ENCODE measurements around the gene UQCR10. TPM values are rescaled to one million over a fixed set of nuclear protein-coding genes. Genes with fewer than 3 reads are reported as not detected.
"Not testable (repeated sequence)": the region's sequence is repeated elsewhere in the genome, so short reads cannot be mapped to it uniquely, and the experiment has no call there.

UQCR10 gene
- total and polyA plus RNA-seq, 4 donors: 41.4 to 189 (median 65.4) TPM

DNA sequence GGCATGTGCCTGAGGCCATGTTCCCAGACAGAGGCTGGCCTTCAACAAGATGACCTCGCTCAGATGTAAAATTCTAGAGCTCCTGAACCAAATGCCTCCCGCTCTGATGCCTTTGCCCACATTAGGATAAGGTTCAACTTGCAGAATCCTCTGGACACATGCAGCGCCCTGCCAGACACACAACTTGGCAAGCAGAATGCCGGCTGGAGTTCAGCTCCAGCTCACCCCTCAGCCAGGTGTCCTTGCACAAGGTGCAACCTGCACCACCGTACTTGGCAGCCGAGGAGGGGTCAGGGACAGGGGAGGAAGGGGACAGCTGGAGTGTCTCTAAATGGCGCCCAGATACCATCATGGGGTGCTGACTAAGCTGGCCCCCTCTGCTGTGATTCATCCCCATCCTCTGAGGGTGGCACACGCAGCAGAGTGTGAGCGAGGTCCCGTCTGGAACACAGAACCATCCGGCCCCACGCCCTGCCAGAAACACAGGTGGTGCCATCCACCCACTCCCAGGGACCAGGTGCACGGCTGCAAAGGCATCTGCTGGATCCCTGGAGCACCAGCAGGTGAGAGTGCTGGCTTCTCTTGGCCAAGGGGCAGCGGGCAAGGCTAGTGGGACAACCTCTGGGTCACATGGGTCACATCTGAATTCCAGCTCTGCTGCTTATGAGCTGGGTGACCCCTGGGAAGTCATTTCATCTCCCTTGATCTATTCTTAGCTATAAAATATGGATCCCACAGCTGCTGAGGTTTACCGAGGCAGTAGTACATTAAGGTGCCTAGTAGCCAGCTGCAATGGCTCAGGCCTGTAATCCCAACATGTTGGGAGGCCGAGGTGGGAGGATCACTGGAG, 13.1 kb upstream of the UQCR10 start:
- WGBS, 2 donors: 78 to 87% methylated on average over 16 of the region's 16 CpGs
- no peak for ATAC-seq (ENCODE audit: low FRiP score)
- H3K9me3 ChIP-seq (ENCODE audit: control insufficient read depth, low read length): no peaks in the 10 kb centered on the region
- no peak for DNase-seq
- no peaks in the 10 kb centered on the region for H3K27me3 ChIP-seq (ENCODE audit: control insufficient read depth in 1 of 2, insufficient read depth in 2 of 2, low read length in 1 of 2)
- H3K36me3 ChIP-seq (ENCODE audit: control insufficient read depth in 1 of 2, insufficient read depth in 2 of 2, low read length in 1 of 2): no peaks in the 10 kb centered on the region
- no peak overlapping the region for H3K4me3 ChIP-seq (ENCODE audit: low read length in 2 of 2)
- no peak overlapping the region for H3K27ac ChIP-seq (ENCODE audit: low read depth in 1 of 2, low read length in 2 of 2)
- no peaks in the 10 kb centered on the region for H3K4me1 ChIP-seq (ENCODE audit: control insufficient read depth in 1 of 2, insufficient read depth in 2 of 2, low read length in 2 of 2)
- intact Hi-C loops (cut with DNase I): no loop called here

DNA sequence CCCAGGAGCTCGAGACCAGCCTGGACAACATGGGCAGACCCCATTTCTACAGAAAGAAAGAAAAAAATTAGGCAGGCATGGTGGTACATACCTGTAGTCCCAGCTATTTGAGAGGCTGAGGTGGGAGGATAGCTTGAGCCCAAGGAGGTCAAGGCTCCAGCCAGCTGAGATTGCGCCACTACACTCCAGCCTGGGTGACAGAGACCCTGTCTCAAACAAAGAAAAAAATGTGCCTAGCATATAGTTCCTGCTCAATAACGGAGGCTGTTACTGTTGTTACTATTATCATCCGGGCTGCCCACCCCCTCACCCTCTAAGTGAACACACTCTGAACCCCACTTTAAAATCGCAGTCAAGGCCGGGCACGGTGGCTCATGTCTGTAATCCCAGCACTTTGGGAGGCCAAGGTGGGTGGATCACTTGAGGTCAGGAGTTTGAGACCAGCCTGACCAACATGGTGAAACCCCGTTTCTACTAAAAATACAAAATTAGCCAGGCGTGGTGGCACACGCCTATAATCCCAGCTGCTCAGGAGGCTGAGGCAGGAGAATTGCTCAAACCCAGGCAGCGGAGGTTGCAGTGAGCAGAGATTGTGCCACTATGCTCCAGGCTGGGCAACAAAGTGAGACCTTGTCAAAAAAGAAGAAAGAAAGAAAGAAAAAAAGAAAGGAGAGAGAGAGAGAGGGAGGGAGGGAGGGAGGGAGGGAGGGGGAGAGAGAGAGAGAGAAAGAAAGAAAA, 12.3 kb upstream of the UQCR10 start:
- H3K27ac ChIP-seq (ENCODE audit: low read depth in 1 of 2, low read length in 2 of 2); H3K9me3 ChIP-seq (ENCODE audit: control insufficient read depth, low read length); H3K36me3 ChIP-seq (ENCODE audit: control insufficient read depth in 1 of 2, insufficient read depth in 2 of 2, low read length in 1 of 2); H3K4me3 ChIP-seq (ENCODE audit: low read length in 2 of 2); H3K27me3 ChIP-seq (ENCODE audit: control insufficient read depth in 1 of 2, insufficient read depth in 2 of 2, low read length in 1 of 2); DNase-seq; H3K4me1 ChIP-seq (ENCODE audit: control insufficient read depth in 1 of 2, insufficient read depth in 2 of 2, low read length in 2 of 2); ATAC-seq (ENCODE audit: low FRiP score); intact Hi-C loops (cut with DNase I): not testable (repeated sequence)
- 91 to 92% methylated on average over 11 of the region's 11 CpGs for WGBS, 2 donors

GRCh38 chr22:29755889-29756288, 11.3 kb upstream of the UQCR10 start:
- 85 to 93% methylated on average over 9 of the region's 9 CpGs for WGBS, 2 donors
- Histone ChIP-seq H3K9me3 (ENCODE audit: control insufficient read depth, low read length) (no peaks in the 10 kb centered on the region), H3K27me3 (ENCODE audit: control insufficient read depth in 1 of 2, insufficient read depth in 2 of 2, low read length in 1 of 2) (no peaks in the 10 kb centered on the region), H3K4me3 (ENCODE audit: low read length in 2 of 2) (no peak overlapping the region), H3K4me1 (ENCODE audit: control insufficient read depth in 1 of 2, insufficient read depth in 2 of 2, low read length in 2 of 2) (no peaks in the 10 kb centered on the region), H3K27ac (ENCODE audit: low read depth in 1 of 2, low read length in 2 of 2) (no peak overlapping the region), H3K36me3 (ENCODE audit: control insufficient read depth in 1 of 2, insufficient read depth in 2 of 2, low read length in 1 of 2) (no peaks in the 10 kb centered on the region)
- intact Hi-C loops (cut with DNase I): no loop called here
- no peak for DNase-seq
- no peak for ATAC-seq (ENCODE audit: low FRiP score)

GRCh38 chr22:29756341-29756740, 10.8 kb upstream of the UQCR10 start:
- DNase-seq: no peak
- intact Hi-C loops (cut with DNase I): no loop called here
- no peak for ATAC-seq (ENCODE audit: low FRiP score)
- H3K4me1 ChIP-seq (ENCODE audit: control insufficient read depth in 1 of 2, insufficient read depth in 2 of 2, low read length in 2 of 2): no peaks in the 10 kb centered on the region
- H3K36me3 ChIP-seq (ENCODE audit: control insufficient read depth in 1 of 2, insufficient read depth in 2 of 2, low read length in 1 of 2): no peaks in the 10 kb centered on the region
- H3K4me3 ChIP-seq (ENCODE audit: low read length in 2 of 2): no peak overlapping the region
- H3K27me3 ChIP-seq (ENCODE audit: control insufficient read depth in 1 of 2, insufficient read depth in 2 of 2, low read length in 1 of 2): no peaks in the 10 kb centered on the region
- H3K27ac ChIP-seq (ENCODE audit: low read depth in 1 of 2, low read length in 2 of 2): no peak overlapping the region
- WGBS, 2 donors: 76 to 81% methylated on average over 7 of the region's 7 CpGs
- no peaks in the 10 kb centered on the region for H3K9me3 ChIP-seq (ENCODE audit: control insufficient read depth, low read length)

- no peak for ATAC-seq (ENCODE audit: low FRiP score)
Observed at GRCh38 chr22:29757096-29757495, 10.1 kb upstream of the UQCR10 start.

DNA sequence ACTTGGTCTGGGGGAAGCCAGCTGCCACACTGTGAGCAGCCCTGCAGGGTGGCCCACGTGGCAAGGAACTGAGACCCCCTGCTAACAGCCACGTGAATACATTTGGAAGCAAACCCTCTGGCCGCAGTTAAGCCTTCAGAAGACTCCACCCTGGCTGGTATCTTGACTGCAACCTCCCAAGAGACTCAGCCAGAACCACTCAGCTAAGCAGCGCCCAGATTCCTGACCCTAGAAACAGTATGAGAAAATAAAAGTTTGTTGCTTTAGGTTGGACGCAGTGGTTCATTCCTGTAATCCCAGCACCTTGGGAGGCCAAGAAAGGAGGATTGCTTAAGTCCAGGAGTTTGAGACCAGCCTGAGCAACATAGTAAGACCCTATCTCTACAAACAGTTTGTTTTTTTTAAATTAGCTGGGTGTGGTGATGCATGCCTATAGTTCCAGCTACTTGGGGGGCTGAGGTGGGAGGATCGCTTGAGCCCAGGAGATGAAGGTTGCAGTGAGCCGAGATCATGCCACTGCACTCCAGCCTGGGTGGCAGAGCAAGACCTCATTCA, 9.0 kb upstream of the UQCR10 start:
- no peak for DNase-seq
- H3K36me3 ChIP-seq (ENCODE audit: control insufficient read depth in 1 of 2, insufficient read depth in 2 of 2, low read length in 1 of 2): no peaks in the 10 kb centered on the region
- no peak for ATAC-seq (ENCODE audit: low FRiP score)
- no peak overlapping the region for H3K4me3 ChIP-seq (ENCODE audit: low read length in 2 of 2)
- 54 to 57% methylated on average over 7 of the region's 7 CpGs for WGBS, 2 donors
- no peaks in the 10 kb centered on the region for H3K4me1 ChIP-seq (ENCODE audit: control insufficient read depth in 1 of 2, insufficient read depth in 2 of 2, low read length in 2 of 2)
- no peak overlapping the region for H3K27ac ChIP-seq (ENCODE audit: low read depth in 1 of 2, low read length in 2 of 2)
- H3K27me3 ChIP-seq (ENCODE audit: control insufficient read depth in 1 of 2, insufficient read depth in 2 of 2, low read length in 1 of 2): no peaks in the 10 kb centered on the region
- intact Hi-C loops (cut with DNase I): no loop called here
- H3K9me3 ChIP-seq (ENCODE audit: control insufficient read depth, low read length): no peaks in the 10 kb centered on the region

More at GRCh38 chr22:29757096-29757495, 10.1 kb upstream of the UQCR10 start:
- no peaks in the 10 kb centered on the region for H3K27me3 ChIP-seq (ENCODE audit: control insufficient read depth in 1 of 2, insufficient read depth in 2 of 2, low read length in 1 of 2)
- no peaks in the 10 kb centered on the region for H3K36me3 ChIP-seq (ENCODE audit: control insufficient read depth in 1 of 2, insufficient read depth in 2 of 2, low read length in 1 of 2)
- 94 to 95% methylated on average over 3 of the region's 3 CpGs for WGBS, 2 donors
- DNase-seq: no peak
- no peak overlapping the region for H3K27ac ChIP-seq (ENCODE audit: low read depth in 1 of 2, low read length in 2 of 2)
- no peaks in the 10 kb centered on the region for H3K4me1 ChIP-seq (ENCODE audit: control insufficient read depth in 1 of 2, insufficient read depth in 2 of 2, low read length in 2 of 2)
- H3K9me3 ChIP-seq (ENCODE audit: control insufficient read depth, low read length): no peaks in the 10 kb centered on the region
- H3K4me3 ChIP-seq (ENCODE audit: low read length in 2 of 2): no peak overlapping the region
- intact Hi-C loops (cut with DNase I): no loop called here

- H3K9me3 ChIP-seq (ENCODE audit: control insufficient read depth, low read length): no peaks in the 10 kb centered on the region
- intact Hi-C loops (cut with DNase I): no loop called here
- no peaks in the 10 kb centered on the region for H3K36me3 ChIP-seq (ENCODE audit: control insufficient read depth in 1 of 2, insufficient read depth in 2 of 2, low read length in 1 of 2)
- ATAC-seq (ENCODE audit: low FRiP score) (no peak), DNase-seq (no peak)
- H3K27me3 ChIP-seq (ENCODE audit: control insufficient read depth in 1 of 2, insufficient read depth in 2 of 2, low read length in 1 of 2): no peaks in the 10 kb centered on the region
- no peaks in the 10 kb centered on the region for H3K4me1 ChIP-seq (ENCODE audit: control insufficient read depth in 1 of 2, insufficient read depth in 2 of 2, low read length in 2 of 2)
- H3K27ac ChIP-seq (ENCODE audit: low read depth in 1 of 2, low read length in 2 of 2): no peak overlapping the region
- WGBS, 2 donors: 60 to 67% methylated on average over 5 of the region's 5 CpGs
- H3K4me3 ChIP-seq (ENCODE audit: low read length in 2 of 2): no peak overlapping the region
Observed at GRCh38 chr22:29758959-29759358, 8.2 kb upstream of the UQCR10 start.

DNA sequence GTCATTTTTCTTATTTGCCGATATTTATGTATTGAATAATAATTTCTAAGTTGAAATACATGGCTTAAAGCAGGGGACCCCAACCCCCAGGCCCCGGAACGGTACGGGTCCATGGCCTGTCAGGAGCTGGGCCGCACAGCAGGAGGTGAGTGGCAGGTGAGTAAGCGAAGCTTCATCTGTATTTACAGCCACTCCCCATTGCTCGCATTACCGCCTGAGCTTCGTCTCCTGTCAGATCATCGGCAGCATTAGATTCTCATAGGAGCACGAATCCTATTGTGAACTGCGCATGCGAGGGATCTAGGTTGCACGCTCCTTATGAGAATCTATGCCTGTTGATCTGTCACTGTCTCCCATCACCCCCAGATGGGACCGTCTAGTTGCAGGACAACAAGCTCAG, 4.9 kb upstream of the UQCR10 start:
- Histone ChIP-seq H3K27me3 (ENCODE audit: control insufficient read depth in 1 of 2, insufficient read depth in 2 of 2, low read length in 1 of 2) (no peaks in the 10 kb centered on the region), H3K27ac (ENCODE audit: low read depth in 1 of 2, low read length in 2 of 2) (no peak overlapping the region), H3K4me1 (ENCODE audit: control insufficient read depth in 1 of 2, insufficient read depth in 2 of 2, low read length in 2 of 2) (peaks cover 0 to 2% of the 10 kb centered on the region in 2 donors), H3K4me3 (ENCODE audit: low read length in 2 of 2) (no peak overlapping the region), H3K36me3 (ENCODE audit: control insufficient read depth in 1 of 2, insufficient read depth in 2 of 2, low read length in 1 of 2) (no peaks in the 10 kb centered on the region), H3K9me3 (ENCODE audit: control insufficient read depth, low read length) (no peaks in the 10 kb centered on the region)
- ATAC-seq (ENCODE audit: low FRiP score) (no peak), DNase-seq (no peak)
- intact Hi-C loops (cut with DNase I): no loop called here
- 76 to 86% methylated on average over 15 of the region's 15 CpGs for WGBS, 2 donors

All from aorta (tissue), 5 donors.